ENCODE measurements around the gene FAM156A. TPM values are rescaled to one million over a fixed set of nuclear protein-coding genes. Genes with fewer than 3 reads are reported as not detected.
A peak's percentile ranks its signal among the peaks of the same experiment; 100 is the strongest.
"Not testable (repeated sequence)": the region's sequence is repeated elsewhere in the genome, so short reads cannot be mapped to it uniquely, and the experiment has no call there.

Gene FAM156A
- total RNA-seq, 1 donor from 2014 or later, result 7.3 TPM

GRCh38 chrX:52913681-52914080 lies 44.6 kb downstream of the FAM156A start:
- intact Hi-C loops (cut with micrococcal nuclease), result not testable (repeated sequence)

DNA sequence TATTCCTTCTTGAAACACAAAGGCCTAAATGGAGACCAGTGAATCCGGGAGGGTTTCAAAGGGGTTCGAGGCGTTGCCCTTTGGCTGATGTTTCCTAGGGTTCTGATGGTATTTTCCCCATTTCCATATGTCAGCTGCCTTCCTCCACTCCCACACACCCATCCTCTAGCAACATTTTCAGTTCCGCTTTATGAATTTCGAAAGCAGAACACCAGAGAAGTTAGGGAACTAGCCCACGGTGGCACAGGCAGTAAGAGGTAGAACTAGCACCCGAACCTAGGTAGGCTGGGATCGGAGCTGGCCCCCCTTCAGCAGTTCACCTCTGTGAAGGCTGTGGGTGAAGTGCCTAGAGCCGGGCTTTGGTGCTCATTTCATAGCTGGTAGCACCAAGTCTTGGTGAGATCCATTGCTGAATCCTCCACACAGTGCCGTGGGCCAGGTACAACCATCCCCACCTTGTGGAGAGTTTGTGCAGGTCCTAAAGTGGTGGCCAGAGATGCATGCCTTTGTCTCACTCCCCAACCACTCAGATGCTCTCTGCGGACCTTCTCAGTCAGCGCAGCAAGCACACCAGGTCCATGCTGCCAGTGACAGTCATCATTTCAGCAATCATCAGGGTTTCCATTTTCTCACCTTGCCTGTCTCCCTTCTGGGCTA lies 48.9 kb downstream of the FAM156A start:
- ATAC-seq; intact Hi-C loops (cut with micrococcal nuclease); DNase-seq: not testable (repeated sequence)

More at GRCh38 chrX:52913681-52914080, 44.6 kb downstream of the FAM156A start:
- not testable (repeated sequence) for ATAC-seq, DNase-seq

DNA sequence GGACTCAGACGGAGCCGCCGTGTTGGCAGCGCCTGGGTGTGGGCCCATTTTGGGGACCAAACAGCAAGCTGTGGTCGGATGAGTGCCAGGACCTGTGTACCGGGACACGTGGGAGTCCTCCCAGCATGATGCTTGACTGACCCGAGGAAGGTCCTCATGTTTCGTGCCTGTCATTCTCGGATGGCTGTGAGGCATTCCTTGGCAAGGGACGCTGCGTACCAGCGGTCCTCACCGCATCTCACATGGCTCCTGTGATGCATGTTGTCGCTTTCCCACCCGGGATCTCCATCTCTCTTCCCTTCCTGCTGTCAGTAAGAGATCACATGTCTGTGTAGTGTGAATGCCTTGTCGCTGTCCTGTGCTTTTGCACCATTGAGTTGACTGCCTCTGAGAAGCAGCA lies 50.4 kb downstream of the FAM156A start:
- intact Hi-C loops (cut with micrococcal nuclease); ATAC-seq; DNase-seq: not testable (repeated sequence)

GRCh38 chrX:52907137-52907536 lies 51.2 kb downstream of the FAM156A start:
- DNase-seq; intact Hi-C loops (cut with micrococcal nuclease): not testable (repeated sequence)
- peak; percentile 21 for ATAC-seq

DNA sequence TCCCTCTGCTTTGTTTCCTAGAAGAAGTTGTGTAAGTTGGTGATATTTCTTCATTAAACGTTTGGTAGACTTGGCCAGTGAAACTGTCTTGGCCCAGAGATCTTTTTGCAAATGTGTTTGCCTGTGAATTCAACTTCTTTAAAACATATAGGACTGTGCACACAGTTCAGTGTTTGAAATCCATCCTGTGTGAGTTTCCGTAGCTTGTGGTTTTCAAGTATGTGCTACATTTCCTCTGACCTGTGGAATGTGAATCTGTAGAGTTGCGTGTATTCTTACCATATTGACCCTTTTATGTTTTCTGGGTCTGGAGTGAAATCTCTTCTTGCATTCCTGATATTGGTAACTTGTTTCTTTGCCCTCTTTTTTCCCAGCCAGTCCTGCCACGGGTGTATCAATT lies 52.2 kb downstream of the FAM156A start:
- DNase-seq; ATAC-seq; intact Hi-C loops (cut with micrococcal nuclease): not testable (repeated sequence)

GRCh38 chrX:52905531-52905930 lies 52.8 kb downstream of the FAM156A start:
- intact Hi-C loops (cut with micrococcal nuclease); ATAC-seq; DNase-seq: not testable (repeated sequence)

Other genes with a start within 250 kb of the FAM156A start
- not detected for gene SSX2B, start 207.3 kb downstream of the FAM156A start, total RNA-seq
- gene SPANXN5, start 161.1 kb downstream of the FAM156A start, total RNA-seq, result not detected
- not detected for gene XAGE5, start 147.2 kb downstream of the FAM156A start, total RNA-seq
- gene XAGE3, start 90.4 kb downstream of the FAM156A start, total RNA-seq, result not detected
- 5.9 TPM for gene FAM156B, start 61.2 kb downstream of the FAM156A start, total RNA-seq
- 0.50 TPM for gene GPR173, start 90.3 kb upstream of the FAM156A start, total RNA-seq
- 38.6 TPM for gene TSPYL2, start 123.8 kb upstream of the FAM156A start, total RNA-seq
- gene KANTR, start 135.6 kb upstream of the FAM156A start, total RNA-seq, result 4.8 TPM